ENCODE data around the gene GDPD3.

The GDPD3 gene

GRCh38 chr16:30075503-30076275, 37.6 kb downstream of the GDPD3 start, which contains the start of gene PPP4C:
PPP4C (plus strand) TSS chr16:30075994; CDS start chr16:30076378, 384 bp downstream.
- peak; percentile 97 for DNase-seq

- no peak for DNase-seq
These were observed 42.8 kb downstream of the GDPD3 start for GRCh38 chr16:30070490-30070889.

GRCh38 chr16:30069611-30070462, 43.5 kb downstream of the GDPD3 start:
- no peak for DNase-seq

GRCh38 chr16:30068750-30069610, 44.4 kb downstream of the GDPD3 start:
- DNase-seq = peak; percentile 81

GRCh38 chr16:30068333-30068732, 45.0 kb downstream of the GDPD3 start:
- DNase-seq = no peak

- DNase-seq = no peak
These were observed 45.8 kb downstream of the GDPD3 start for GRCh38 chr16:30067584-30067916.

- DNase-seq = no peak
These were observed 46.4 kb downstream of the GDPD3 start for GRCh38 chr16:30066761-30067583.

- DNase-seq = peak; percentile 52
These were observed 47.2 kb downstream of the GDPD3 start for GRCh38 chr16:30065943-30066760.

- DNase-seq = peak; percentile 99
These were observed 48.0 kb downstream of the GDPD3 start, which contains the start of gene ALDOA for GRCh38 chr16:30065102-30065942. ALDOA (plus strand) TSS chr16:30065760; CDS start chr16:30066898, 1,138 bp downstream.

- DNase-seq = no peak
These were observed 48.6 kb downstream of the GDPD3 start for GRCh38 chr16:30064729-30065101.

- peak; percentile 87 for DNase-seq
These were observed 49.2 kb downstream of the GDPD3 start for GRCh38 chr16:30063893-30064728.

GRCh38 chr16:30063278-30063892, 50.0 kb downstream of the GDPD3 start:
- DNase-seq = no peak

GRCh38 chr16:30060836-30061554, 52.3 kb downstream of the GDPD3 start:
- DNase-seq = no peak

- DNase-seq = no peak
These were observed 53.0 kb downstream of the GDPD3 start for GRCh38 chr16:30060346-30060745.

GRCh38 chr16:30054959-30055553, 58.3 kb downstream of the GDPD3 start:
- peak; percentile 74 for DNase-seq

Measured in hematopoietic multipotent progenitor cell treated with erythropoietin and hydrocortisone succinate and interleukin-3 and kit ligand, for 6 days (in vitro differentiated cells).